DOHH2 (cell line): ENCODE data around the gene MUC6.

Experiments
- EZH2phosphoT487 ChIP-seq: fragments of 200-600 bp; sonication (generic); IDR thresholded peaks from 2 replicates; pipeline ENCODE4 v1.6.1; 2017; ENCODE audit warnings: borderline replicate concordance, mild to moderate bottlenecking, antibody characterized with exemption, low read length, moderate library complexity, mixed read lengths
- TF ChIP-seq, protein P1 (sequence below): fragments of 200-600 bp; sonication (generic); IDR thresholded peaks from one replicate; pipeline ENCODE4 v1.5.1; 2014; ENCODE audit warnings: antibody characterized with exemption, mild to moderate bottlenecking, low read depth, low read length; ENCODE audit not compliant: poor library complexity, severe bottlenecking

GRCh38 chr11:1049911-1050580 lies 13.5 kb upstream of the MUC6 start:
- TF ChIP-seq, protein P1, sequence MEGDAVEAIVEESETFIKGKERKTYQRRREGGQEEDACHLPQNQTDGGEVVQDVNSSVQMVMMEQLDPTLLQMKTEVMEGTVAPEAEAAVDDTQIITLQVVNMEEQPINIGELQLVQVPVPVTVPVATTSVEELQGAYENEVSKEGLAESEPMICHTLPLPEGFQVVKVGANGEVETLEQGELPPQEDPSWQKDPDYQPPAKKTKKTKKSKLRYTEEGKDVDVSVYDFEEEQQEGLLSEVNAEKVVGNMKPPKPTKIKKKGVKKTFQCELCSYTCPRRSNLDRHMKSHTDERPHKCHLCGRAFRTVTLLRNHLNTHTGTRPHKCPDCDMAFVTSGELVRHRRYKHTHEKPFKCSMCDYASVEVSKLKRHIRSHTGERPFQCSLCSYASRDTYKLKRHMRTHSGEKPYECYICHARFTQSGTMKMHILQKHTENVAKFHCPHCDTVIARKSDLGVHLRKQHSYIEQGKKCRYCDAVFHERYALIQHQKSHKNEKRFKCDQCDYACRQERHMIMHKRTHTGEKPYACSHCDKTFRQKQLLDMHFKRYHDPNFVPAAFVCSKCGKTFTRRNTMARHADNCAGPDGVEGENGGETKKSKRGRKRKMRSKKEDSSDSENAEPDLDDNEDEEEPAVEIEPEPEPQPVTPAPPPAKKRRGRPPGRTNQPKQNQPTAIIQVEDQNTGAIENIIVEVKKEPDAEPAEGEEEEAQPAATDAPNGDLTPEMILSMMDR: no peak
- TF ChIP-seq EZH2phosphoT487: no peak
